HG03196 (cell line): ENCODE results near the gene MSRB1.
A peak's percentile ranks its signal among the peaks of the same experiment; 100 is the strongest.

Experiments
- ATAC-seq: cut with Tn5 transposase; IDR thresholded peaks from one replicate; pipeline ENCODE4 v1.9.1; 2021; ENCODE audit not compliant: unreplicated experiment

MSRB1 gene

GRCh38 chr16:1942810-1943726 lies at the start of gene MSRB1:
Gene MSRB1, minus strand, starts transcription at chr16:1943199. Its CDS starts 43 bp downstream, at chr16:1943156.
- peak; percentile 79 for ATAC-seq

GRCh38 chr16:1991948-1992703 lies 49.1 kb upstream of the MSRB1 start:
- peak; percentile 42 for ATAC-seq

- no peak for ATAC-seq
Observed at GRCh38 chr16:1991588-1991947, 48.6 kb upstream of the MSRB1 start.

GRCh38 chr16:1991135-1991551 lies 48.1 kb upstream of the MSRB1 start:
- ATAC-seq: peak; percentile 34

- ATAC-seq: no peak
Observed at GRCh38 chr16:1990351-1991134, 47.5 kb upstream of the MSRB1 start.

GRCh38 chr16:1990101-1990350 lies 47.0 kb upstream of the MSRB1 start:
- no peak for ATAC-seq

GRCh38 chr16:1989209-1990100 lies 46.5 kb upstream of the MSRB1 start, which contains the start of gene SYNGR3:
Gene SYNGR3, plus strand, starts transcription at chr16:1989970. Its CDS starts 133 bp downstream, at chr16:1990103.
- ATAC-seq: no peak

GRCh38 chr16:1987198-1987597 lies 44.2 kb upstream of the MSRB1 start:
- no peak for ATAC-seq

- ATAC-seq: no peak
Observed at GRCh38 chr16:1985466-1986150, 42.6 kb upstream of the MSRB1 start.

GRCh38 chr16:1984347-1985225 lies 41.6 kb upstream of the MSRB1 start:
- no peak for ATAC-seq

GRCh38 chr16:1983544-1984346 lies 40.7 kb upstream of the MSRB1 start, which contains the start of gene GFER:
Gene GFER, plus strand, starts transcription at chr16:1984193. Its CDS starts 26 bp downstream, at chr16:1984219.
- peak; percentile 68 for ATAC-seq

- no peak for ATAC-seq
Observed at GRCh38 chr16:1982991-1983543, 40.1 kb upstream of the MSRB1 start.

- ATAC-seq: no peak
Observed at GRCh38 chr16:1982013-1982433, 39.0 kb upstream of the MSRB1 start.

- no peak for ATAC-seq
Observed at GRCh38 chr16:1981398-1981836, 38.4 kb upstream of the MSRB1 start, which contains the start of gene NOXO1. Gene NOXO1, minus strand, starts transcription at chr16:1981469. Its CDS starts 290 bp downstream, at chr16:1981179.

- no peak for ATAC-seq
Observed at GRCh38 chr16:1980770-1981087, 37.7 kb upstream of the MSRB1 start.

- ATAC-seq: no peak
Observed at GRCh38 chr16:1980030-1980769, 37.2 kb upstream of the MSRB1 start.
